Activated naive CD4-positive, alpha-beta T cell treated with anti-CD3 and anti-CD28 coated beads, Interleukin-2, amount 50 U/mL, for 16 hours (primary cell): ENCODE data around the gene BIRC7.
A peak's percentile ranks its signal among the peaks of the same experiment; 100 is the strongest.
"Not testable (repeated sequence)": the region's sequence is repeated elsewhere in the genome, so short reads cannot be mapped to it uniquely, and the experiment has no call there.

Source experiments
- DNase-seq: peaks from one replicate; pipeline ENCODE4 v3.0.0-alpha.2; 2020

The BIRC7 gene

DNA sequence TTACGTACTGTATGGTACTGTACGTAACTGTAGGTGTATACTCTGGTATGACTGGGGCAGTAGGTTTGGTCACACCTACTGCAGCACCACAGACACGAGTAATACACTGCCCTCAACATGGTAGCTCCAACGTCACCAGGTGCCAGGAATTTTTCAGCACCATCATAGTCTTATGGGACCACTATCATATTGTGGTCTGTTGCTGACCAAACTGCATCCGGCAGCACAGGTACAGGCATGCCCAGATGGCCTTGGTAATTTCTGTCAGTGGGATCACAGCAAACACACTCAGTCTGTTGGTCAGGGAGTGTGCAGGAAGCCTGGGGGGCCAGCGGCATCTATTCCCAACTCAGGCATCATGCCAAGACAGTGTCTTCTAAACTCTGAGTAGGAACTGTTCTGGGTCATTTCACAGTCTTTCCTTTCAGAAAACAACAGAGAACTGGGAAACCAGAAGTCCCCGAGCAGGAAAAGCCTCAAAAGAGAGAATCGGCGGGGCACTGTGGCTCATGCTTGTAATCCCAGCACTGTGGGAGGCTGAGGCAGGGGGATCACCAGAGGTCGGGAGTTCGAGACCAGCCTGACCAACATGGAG lies 25.6 kb upstream of the BIRC7 start:
- DNase-seq, result no peak

DNA sequence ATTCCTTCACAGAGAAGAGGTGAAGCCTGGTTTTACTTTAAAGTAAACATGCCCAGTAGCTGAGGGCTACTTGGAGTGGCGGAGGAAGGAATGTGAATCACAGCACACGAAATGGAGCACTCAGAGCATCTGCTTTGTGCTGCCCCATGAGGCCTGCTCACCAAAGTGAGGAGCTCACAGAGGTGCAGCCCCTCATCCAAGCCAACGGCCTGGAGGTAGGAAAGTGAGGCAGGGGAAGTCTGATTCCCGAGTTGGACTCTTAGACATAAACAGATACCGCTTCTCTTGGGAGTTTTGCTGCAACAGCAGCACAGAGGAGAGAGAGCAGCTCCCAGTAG lies 23.3 kb upstream of the BIRC7 start:
- no peak for DNase-seq

DNA sequence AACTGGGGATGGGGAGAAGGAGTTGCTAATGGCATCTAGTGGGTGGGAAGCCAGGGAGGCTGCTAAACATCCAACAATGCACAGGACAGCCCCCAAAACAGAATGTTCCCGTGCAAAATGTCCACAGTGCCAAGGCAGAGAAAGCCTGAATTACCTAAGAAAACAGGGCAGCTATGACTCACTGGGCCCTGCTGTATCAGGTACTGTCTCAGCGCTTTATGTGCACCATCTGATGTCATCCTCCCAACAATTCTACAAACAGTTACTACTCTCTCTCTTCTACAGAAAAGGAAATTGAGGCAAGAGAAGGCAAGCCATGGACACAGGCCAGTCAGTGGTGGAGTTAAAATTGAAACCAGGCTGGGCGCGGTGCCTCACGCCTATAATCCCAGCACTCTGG lies 22.9 kb upstream of the BIRC7 start:
- DNase-seq, result no peak

DNA sequence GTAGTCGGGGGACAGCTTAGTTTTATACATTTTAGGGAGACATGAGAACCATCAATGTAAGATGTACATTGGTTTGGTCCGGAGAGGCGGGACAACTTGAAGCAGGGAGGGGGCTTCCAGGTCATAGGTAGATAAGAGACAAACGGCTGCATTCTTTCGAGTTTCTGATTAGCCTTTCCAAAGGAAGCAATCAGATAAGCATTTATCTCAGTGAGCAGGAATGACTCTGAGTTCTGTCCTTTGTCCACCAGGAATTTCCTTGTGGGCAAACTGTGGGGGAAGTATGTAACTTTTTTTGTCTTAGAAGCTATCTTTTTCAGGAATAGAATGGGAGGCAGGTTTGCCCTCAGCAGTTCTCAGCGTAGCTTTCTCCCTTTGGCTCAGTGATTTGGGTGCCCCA lies 21.2 kb upstream of the BIRC7 start:
- no peak for DNase-seq

DNA sequence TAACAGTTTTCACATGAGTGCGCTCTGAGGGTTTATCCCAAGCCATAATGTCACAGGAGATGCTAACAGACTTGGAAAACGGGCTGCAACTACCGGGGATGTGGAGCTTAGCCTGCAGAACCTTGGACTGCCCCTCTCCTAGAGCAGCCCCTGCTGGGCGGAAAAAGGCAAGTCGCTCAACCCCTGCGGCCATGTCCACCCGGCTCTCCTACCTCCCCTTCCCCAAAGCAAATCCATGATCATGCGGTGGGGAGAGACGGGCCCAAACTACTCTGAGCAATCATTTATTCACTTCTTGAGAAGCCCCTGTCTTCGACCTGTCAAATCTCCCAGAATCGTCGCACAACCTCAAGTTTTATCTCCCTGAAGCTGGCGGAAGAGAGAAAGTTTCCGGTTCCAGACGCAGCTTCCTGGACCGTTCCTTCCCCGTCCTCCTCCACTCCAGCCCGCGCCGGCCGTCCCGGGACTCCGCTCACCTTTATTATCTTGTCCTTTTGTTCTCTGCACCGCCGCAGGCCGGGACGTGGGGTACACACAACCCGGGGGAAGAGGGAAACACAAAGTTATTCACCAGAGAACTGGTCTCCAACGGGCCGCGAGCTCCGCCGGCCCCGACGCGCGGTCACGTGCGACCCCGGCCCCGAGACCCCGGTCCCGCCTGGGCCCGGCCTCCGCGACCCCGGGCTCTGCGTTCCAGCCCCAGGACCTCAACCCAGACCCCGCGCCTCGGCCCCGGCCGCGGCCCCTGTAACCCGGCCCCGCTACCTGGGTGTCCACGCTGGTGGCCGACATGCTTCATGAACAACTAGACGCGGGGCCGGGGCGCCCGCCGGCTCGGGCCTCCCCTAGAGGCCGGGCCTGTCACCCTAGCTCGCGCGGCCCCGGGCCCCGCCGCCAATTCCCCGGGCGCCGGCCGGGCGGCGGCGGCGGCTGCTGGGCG lies 20.3 kb upstream of the BIRC7 start:
- no peak for DNase-seq

DNA sequence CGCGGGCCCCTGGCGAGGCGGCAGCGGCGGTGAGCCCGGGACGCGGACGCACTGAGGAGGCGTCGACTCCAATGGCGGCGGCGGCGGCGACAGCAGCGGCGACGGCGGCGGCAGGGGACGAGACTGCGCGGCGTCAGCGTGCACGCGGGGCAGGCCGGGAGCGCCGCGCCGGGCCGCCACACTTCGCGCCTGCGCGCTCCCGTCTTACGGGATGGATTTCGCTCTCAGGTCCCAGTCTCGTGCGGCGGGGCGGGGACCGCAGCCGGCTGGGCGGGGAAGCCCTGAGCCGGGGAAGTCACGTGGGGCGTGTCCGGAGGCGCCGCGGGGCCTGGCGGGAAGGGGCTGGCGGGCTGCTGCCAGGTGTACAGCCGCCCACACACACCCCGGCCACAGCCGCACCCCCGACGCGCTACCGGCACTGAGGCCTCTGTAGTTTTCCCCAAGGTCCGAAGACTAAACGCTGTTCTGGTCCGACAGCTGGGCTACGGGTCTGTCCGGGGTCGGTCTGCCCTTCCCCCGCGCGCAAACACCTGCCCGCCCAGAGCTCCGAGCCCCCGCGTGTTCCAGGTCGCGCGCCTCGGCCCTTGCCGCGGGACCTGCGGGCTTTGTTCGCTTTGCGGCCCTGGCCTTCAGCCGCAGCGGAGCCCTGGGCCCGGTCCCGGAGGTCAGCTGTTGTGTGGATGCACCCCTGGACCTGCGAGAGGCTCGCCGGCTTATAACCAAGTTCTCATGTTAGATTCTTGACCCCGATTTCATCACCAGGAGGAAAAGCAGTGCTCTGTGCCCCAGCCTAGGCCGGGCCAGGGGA lies 19.5 kb upstream of the BIRC7 start, which contains the start of gene YTHDF1:
Gene YTHDF1, minus strand, starts transcription at position 91 of the 808 bp plus-strand sequence. CDS start 239 bp downstream, outside the sequence.
- DNase-seq, result peak; percentile 96

DNA sequence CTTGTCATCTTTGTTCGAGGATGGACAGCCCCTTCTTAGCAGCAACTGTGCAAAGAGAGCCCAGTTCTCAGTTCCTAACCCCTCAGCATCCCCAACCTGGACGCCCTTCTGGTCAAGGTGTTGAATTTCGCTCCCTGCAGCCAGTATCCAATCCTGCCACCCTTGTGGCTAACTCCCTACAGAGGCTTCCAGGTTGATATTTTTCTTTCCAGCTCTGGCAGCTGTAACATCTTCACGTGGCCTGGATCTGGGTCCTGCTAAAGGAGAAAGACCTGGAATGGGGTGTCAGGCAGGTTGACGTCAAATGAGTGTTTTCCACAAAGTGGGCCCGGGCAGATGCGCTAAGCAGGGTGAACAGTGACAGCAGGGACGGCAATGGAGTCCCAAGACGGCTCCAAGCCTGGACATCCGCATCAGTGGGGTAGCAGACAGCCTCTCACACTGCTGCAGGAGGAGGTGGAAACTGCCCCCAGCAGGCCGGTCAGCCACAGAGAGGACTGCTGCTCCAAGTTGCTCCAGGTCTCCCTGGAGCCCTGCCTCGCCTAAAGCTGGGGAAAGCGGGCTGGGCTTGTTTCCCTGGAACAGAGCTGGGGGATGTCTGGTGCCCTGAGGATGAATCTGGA lies 18.7 kb upstream of the BIRC7 start:
- no peak for DNase-seq

DNA sequence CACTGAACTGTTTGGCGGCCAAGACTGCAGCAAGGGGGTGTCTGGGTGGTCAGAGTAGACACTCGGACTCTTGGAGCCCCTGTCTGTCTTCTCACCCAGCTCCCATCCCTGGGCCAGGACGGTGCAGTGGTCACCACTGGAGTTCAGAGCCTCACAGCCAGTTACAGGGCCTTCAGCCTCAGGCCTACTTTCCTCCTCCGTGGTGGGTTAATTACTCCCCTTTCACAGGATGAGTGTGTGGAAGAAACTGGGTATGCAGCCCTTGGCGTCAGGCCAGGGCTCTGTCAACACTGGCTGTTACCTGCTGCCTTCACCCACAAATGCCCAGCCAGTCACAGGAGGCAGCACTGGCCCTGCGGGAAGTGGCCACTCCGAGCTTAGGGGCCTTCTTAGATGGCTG lies 18.0 kb upstream of the BIRC7 start:
- no peak for DNase-seq

DNA sequence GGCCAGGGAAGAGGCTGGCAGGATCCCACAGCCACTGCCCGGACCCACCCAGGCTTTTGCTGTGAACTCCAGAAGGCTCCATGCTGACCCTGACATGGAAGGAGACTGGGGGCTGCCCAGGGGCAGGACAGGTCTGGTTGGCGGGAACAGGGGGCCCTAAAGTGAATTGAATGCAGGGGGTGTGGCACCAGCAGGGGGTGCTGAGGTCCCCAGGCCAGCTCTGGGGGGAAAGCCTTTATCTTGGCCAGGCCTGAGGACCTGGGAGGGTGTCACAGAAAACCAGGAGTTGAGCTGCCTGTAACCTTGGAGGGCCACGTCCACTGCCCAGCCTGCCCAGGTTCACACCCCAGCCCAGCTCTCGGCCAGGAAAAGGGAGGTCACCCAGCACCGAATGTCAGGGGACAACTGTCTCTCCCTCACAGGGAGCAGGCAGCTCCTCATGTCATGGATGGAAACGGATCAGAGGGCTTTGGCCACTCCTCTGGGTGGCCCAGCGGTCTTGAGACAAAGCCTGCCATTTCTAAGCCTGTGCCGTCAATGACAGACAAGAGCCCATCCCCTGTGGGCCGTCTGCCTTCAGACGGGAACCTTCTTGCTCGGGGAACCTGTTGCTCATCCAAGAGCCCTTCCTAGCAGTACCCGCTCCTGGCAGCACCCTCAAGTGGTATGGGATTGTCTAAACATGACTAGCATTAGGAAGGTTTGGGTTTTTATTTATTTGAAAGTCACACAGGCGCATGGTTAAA lies 16.8 kb upstream of the BIRC7 start:
- no peak for DNase-seq

DNA sequence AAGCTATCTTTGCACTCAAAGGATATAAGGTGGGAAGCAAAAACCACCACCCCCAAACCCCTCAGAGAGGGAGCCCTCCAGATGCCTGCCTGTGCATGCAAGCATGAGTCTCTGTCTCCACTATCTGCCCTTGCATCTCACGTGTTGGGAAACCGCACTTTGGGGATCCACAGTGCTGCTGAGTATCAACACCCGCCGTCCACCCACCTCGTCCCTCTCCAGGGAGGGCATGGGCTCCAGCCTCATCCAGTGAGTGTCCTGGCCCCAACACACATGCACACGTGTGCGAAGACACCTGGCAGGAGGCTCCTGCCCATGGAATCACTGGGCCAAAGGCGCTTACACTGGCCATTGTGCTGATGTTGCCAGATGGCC lies 16.3 kb upstream of the BIRC7 start:
- no peak for DNase-seq

DNA sequence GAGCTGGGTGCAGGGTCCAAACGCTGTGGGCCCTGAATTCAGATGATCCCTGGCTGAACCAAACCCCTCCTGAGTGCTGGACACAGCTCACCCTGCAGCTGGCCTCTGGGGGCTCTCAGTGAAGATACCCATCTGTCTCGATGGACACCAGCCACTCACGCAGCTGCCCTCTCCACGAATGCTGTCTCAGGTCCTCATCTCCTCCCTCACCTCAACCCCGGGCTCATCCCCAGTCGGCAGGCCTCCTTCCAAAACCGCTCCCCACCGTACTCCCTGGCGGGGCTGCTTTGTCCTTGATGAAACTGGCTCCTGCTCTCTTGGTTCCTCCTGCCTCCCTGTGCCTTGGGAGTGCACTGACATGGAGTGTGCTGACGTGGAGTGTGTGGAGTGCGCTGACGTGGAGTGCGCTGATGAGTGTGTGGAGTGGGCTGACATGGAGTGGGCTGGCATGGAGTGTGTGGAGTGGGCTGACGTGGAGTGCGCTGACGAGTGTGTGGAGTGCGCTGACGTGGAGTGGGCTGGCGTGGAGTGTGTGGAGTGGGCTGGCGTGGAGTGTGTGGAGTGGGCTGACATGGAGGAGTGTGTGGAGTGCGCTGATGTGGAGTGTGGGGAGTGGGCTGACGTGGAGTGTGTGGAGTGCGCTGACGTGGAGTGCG lies 15.7 kb upstream of the BIRC7 start:
- no peak for DNase-seq

DNA sequence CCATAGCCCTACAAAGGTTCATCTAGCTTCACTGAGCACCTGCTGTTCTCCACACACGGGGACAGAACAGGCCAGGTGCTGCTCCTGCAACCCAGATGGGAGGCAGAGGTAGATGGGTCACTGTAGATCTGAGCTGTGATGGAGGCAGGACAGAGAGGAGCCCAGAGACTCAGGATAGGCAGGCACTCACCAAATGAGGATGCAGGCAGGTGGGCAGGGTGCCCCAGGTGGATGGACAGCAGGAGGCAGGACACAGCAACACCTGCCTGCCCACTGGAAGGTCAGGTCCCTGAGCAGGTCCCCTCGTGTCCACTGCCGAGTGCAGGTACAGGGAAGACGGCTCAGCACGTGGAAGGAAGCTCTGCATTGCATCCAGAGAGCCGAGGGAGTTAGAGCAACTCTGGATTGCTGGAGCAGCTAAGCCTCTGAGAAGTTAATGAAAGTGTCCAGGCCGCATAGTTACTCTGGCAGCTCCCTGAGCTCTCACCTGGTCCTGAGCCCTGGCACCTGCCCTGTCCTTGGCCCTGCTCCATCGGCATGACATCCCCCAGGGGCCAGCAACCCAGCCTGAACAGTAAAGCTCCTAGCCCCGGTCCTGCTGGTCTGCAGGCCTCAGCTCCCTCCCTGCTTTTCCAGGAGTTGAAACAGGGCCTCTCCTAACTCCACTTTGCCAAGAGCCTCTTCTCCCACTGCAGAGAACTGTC lies 14.9 kb upstream of the BIRC7 start:
- no peak for DNase-seq

DNA sequence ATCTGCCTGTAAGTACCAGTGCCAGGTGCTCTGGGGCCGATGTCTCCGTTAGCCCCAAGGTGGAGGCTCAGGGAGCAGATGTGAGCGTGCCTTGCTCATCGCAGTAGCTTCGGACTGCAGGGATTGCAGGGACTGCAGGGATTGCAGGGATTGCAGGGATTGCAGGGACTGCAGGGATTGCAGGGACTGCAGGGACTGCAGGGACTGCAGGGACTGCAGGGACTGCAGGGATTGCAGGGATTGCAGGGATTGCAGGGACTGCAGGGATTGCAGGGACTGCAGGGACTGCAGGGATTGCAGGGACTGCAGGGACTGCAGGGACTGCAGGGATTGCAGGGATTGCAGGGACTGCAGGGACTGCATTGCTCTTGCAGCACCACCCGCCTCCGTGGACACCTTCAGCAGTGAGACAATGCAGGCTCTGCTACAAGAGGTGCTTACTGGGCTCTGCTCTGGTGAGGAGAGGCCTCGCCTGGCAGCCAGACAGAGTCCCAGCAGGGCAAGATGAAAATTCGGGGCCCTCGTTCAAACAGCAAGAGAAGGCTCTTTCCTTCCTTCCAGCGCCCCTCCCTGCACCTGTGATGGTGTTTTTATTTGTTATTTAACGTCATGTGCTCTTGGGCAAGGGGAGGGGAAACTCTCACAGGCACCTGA lies 14.2 kb upstream of the BIRC7 start:
- DNase-seq, result not testable (repeated sequence)

DNA sequence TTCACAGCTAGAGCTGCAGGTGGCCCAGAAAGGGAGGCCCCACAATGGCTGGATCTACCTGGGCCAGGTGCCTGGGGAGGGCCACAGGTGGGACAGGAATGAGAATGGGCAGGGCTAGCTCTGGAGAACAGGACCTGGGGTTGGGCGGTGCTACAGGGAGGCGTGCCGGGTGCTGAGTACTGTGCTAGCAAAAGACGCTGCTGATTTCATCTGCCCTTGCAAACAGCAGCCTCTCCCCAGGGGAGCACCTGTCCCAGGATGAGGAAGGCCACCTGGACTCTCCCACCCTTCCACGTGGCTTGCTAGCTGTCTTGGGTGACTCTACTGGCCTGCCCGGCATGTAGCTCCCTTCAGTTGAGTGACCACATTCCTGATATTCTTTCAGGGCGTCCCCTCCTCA lies 13.2 kb upstream of the BIRC7 start:
- no peak for DNase-seq

DNA sequence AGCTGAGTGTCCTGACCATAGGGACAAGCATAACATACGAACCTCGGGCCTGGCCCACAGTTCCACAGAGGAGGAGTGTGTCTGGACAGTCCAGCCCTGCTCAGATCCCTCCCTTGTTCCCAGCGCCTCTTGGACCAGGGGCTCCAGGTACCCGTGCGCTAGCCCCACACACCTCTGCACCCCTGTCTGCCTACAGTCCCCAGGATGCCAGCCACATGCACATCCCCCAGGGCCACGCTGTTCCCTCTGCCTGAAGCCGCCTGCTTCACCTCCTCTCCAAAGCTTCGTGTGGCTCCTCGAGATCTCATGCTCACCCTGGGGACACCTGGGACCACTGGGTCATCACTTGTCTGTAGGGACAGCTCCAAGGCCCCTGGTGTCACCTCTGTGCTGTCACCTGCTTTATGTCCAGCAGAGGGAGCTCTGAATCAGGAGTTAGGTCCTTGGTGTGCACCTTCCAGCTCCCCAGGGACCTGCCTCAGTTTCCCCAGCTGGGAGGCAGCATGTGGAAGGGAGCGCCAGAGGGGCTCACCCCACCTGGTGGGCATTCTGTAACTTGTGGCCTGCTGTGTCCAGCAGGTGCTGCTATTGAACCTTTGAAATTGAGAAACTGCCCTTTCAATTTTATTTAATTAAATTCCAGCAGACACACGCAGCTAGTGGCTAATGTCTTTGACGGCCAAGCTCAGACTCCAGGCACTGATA lies 12.4 kb upstream of the BIRC7 start:
- DNase-seq, result peak; percentile 48

DNA sequence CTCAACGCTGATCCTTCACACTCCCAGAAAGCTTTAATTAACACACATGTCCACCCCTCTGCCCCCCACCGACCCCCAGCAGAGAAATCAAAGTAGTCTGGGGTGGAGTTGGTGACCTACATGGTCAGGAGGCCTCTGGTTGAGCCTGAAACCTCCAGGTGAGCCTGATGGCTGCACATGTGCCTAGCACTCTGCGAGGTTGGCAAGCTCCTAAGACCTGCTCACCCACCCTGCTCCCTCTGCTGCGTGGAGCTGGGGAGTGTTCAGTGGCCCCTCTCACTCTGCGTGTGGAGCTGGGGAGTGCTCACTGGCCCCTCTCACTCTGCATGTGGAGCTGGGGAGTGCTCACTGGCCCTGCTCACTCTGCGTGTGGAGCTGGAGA lies 11.9 kb upstream of the BIRC7 start:
- no peak for DNase-seq

DNA sequence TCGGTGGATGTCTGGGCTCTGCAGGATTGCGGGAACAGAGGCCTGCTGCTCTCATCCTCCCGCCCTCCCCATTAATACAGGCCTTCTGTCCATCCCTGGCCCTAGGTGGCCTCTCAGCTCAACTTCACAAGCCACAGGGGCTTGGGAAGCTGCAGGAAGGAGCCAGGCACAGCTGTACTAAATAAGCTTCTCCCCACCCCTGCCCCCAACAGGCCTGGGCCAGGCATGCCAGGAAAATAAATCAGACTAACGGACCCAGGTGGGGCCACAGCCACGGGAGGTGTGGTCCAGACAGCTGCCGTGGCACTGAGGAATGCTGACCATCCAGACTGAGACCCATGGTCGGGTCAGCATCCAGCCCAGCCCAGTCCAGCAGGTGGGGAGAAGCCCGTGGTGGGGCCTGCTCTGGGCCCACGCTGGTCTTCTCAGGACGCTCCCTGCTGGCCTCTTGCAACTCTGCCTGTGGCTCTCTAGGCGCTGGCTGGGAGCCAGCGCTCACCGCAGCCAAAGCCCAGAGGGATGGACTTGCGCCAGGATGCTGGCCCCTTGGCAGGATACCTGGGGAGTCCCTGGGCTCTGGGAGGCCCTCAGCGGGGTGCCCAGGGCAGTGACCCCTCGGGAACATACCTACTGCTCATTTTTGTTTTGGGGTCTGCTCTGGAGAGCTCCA lies 11.2 kb upstream of the BIRC7 start:
- no peak for DNase-seq

DNA sequence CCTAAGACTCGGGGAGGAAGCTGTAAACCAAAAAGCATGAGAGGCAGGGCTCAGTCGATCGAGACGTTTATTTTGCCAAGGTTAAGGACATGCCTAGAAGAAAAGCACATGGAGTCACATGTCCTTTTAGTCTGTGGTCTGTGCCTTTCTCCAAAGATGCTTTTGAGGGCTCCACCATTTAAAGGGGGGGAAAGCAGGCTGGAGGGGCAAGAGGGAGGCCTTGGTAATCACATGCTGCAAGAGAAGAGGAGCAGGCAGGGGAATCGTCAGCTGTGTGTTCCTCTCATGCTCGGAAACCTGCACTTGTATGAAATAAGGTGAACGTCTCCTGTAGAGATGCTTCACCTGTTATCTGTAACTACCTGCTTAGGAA lies 10.6 kb upstream of the BIRC7 start:
- no peak for DNase-seq
